ENCODE results near the gene GPR22. TPM values are rescaled to one million over a fixed set of nuclear protein-coding genes. Genes with fewer than 3 reads are reported as not detected.

GPR22 gene
- total RNA-seq, 2 experiments from 2014 or later = not detected

- ChIA-PET CTCF (no interaction called here), POLR2A (no interaction called here)
- Mint-ChIP-seq H3K36me3 (ENCODE audit: low read depth) (peaks cover 69% of the 10 kb centered on the region), H3K27me3 (no peaks in the 10 kb centered on the region), H3K9me3 (no peaks in the 10 kb centered on the region), H3K4me3 (no peak overlapping the region), H3K4me1 (ENCODE audit: low read depth) (peaks cover 5% of the 10 kb centered on the region), H3K27ac (no peak overlapping the region)
- Histone ChIP-seq H3K9me3 (ENCODE audit: control insufficient read depth in 1 of 2, insufficient read depth in 1 of 2, low read length in 2 of 2) (no peaks in the 10 kb centered on the region), H3K27me3 (ENCODE audit: control insufficient read depth in 1 of 2, insufficient read depth in 2 of 2, low read length in 2 of 2) (no peaks in the 10 kb centered on the region), H3K27ac (ENCODE audit: low read depth in 1 of 2, low read length in 2 of 2) (no peak overlapping the region), H3K4me3 (ENCODE audit: low read length) (no peak overlapping the region), H3K36me3 (ENCODE audit: insufficient read depth, low read length) (peaks cover 8% of the 10 kb centered on the region), H3K4me1 (ENCODE audit: insufficient read depth, low read length) (no peaks in the 10 kb centered on the region)
- DNase-seq = no peak
- TF ChIP-seq CTCF (IDR thresholded peaks at IDR 0.05) = no peak
- no peak for ATAC-seq (ENCODE audit: poor library complexity)
- intact Hi-C loops (cut with DNase I, micrococcal nuclease) = no loop called here
These were observed 39.8 kb upstream of the GPR22 start for GRCh38 chr7:107430057-107430456.

- DNase-seq (no peak), ATAC-seq (ENCODE audit: poor library complexity) (no peak)
- no peaks in the 10 kb centered on the region for H3K4me1 ChIP-seq (ENCODE audit: insufficient read depth, low read length)
- Mint-ChIP-seq H3K4me3 (no peak overlapping the region), H3K9me3 (peaks cover 3% of the 10 kb centered on the region), H3K4me1 (ENCODE audit: low read depth) (peaks cover 5% of the 10 kb centered on the region), H3K36me3 (ENCODE audit: low read depth) (peaks cover 70% of the 10 kb centered on the region), H3K27me3 (no peaks in the 10 kb centered on the region), H3K27ac (no peak overlapping the region)
- H3K36me3 ChIP-seq (ENCODE audit: insufficient read depth, low read length) = peaks cover 4% of the 10 kb centered on the region
- H3K4me3 ChIP-seq (ENCODE audit: low read length) = no peak overlapping the region
- ChIA-PET CTCF (no interaction called here), POLR2A (no interaction called here)
- H3K27me3 ChIP-seq (ENCODE audit: control insufficient read depth in 1 of 2, insufficient read depth in 2 of 2, low read length in 2 of 2) = no peaks in the 10 kb centered on the region
- no peaks in the 10 kb centered on the region for H3K9me3 ChIP-seq (ENCODE audit: control insufficient read depth in 1 of 2, insufficient read depth in 1 of 2, low read length in 2 of 2)
- intact Hi-C loops (cut with DNase I, micrococcal nuclease) = no loop called here
- H3K27ac ChIP-seq (ENCODE audit: low read depth in 1 of 2, low read length in 2 of 2) = no peak overlapping the region
- no peak for TF ChIP-seq CTCF (IDR thresholded peaks at IDR 0.05)
These were observed 37.6 kb upstream of the GPR22 start for GRCh38 chr7:107432261-107432660.

- ATAC-seq (ENCODE audit: poor library complexity) (no peak), DNase-seq (no peak)
- no peaks in the 10 kb centered on the region for H3K36me3 ChIP-seq (ENCODE audit: insufficient read depth, low read length)
- H3K36me3 Mint-ChIP-seq (ENCODE audit: low read depth) = peaks cover 45% of the 10 kb centered on the region
- no peaks in the 10 kb centered on the region for H3K27me3 ChIP-seq (ENCODE audit: control insufficient read depth in 1 of 2, insufficient read depth in 2 of 2, low read length in 2 of 2)
- no peak overlapping the region for H3K27ac Mint-ChIP-seq
- H3K4me3 ChIP-seq (ENCODE audit: low read length) = no peak overlapping the region
- POLR2A ChIA-PET = no interaction called here
- H3K9me3 Mint-ChIP-seq = peaks cover 5% of the 10 kb centered on the region
- peaks cover 5% of the 10 kb centered on the region for H3K4me1 Mint-ChIP-seq (ENCODE audit: low read depth)
- intact Hi-C loops (cut with DNase I, micrococcal nuclease) = no loop called here
- H3K27me3 Mint-ChIP-seq = no peaks in the 10 kb centered on the region
- H3K4me1 ChIP-seq (ENCODE audit: insufficient read depth, low read length) = no peaks in the 10 kb centered on the region
- CTCF ChIA-PET = no interaction called here
- no peaks in the 10 kb centered on the region for H3K9me3 ChIP-seq (ENCODE audit: control insufficient read depth in 1 of 2, insufficient read depth in 1 of 2, low read length in 2 of 2)
- H3K27ac ChIP-seq (ENCODE audit: low read depth in 1 of 2, low read length in 2 of 2) = no peak overlapping the region
- no peak overlapping the region for H3K4me3 Mint-ChIP-seq
- TF ChIP-seq CTCF (IDR thresholded peaks at IDR 0.05) = no peak
These were observed 34.1 kb upstream of the GPR22 start for GRCh38 chr7:107435749-107436148.
